ENCODE measurements around the gene SPATA21.

The SPATA21 gene

GRCh38 chr1:16418823-16419425 is 18.3 kb downstream of the SPATA21 start:
- peak; percentile 32 for DNase-seq

GRCh38 chr1:16413191-16413590 is 24.0 kb downstream of the SPATA21 start:
- no peak for DNase-seq

GRCh38 chr1:16410803-16411202 is 26.4 kb downstream of the SPATA21 start:
- no peak for DNase-seq

- no peak for DNase-seq
These were observed 27.6 kb downstream of the SPATA21 start for GRCh38 chr1:16409536-16410152.

GRCh38 chr1:16406868-16407267 is 30.4 kb downstream of the SPATA21 start:
- DNase-seq: no peak

GRCh38 chr1:16405441-16405840 is 31.8 kb downstream of the SPATA21 start:
- DNase-seq: no peak

- no peak for DNase-seq
These were observed 34.5 kb downstream of the SPATA21 start for GRCh38 chr1:16402742-16403141.

GRCh38 chr1:16398371-16398953 is 38.8 kb downstream of the SPATA21 start:
- DNase-seq: no peak

- no peak for DNase-seq
These were observed 40.1 kb downstream of the SPATA21 start for GRCh38 chr1:16397120-16397519.

GRCh38 chr1:16396591-16396990 is 40.6 kb downstream of the SPATA21 start:
- no peak for DNase-seq

- DNase-seq: no peak
These were observed 42.2 kb downstream of the SPATA21 start for GRCh38 chr1:16394977-16395376.

- no peak for DNase-seq
These were observed 43.4 kb downstream of the SPATA21 start for GRCh38 chr1:16393570-16394521.

- DNase-seq: no peak
These were observed 44.3 kb downstream of the SPATA21 start for GRCh38 chr1:16392740-16393569.

- DNase-seq: no peak
These were observed 45.8 kb downstream of the SPATA21 start for GRCh38 chr1:16391411-16391810.

- DNase-seq: no peak
These were observed 49.7 kb downstream of the SPATA21 start for GRCh38 chr1:16387201-16388188.

- no peak for DNase-seq
These were observed 50.6 kb downstream of the SPATA21 start for GRCh38 chr1:16386454-16387113.

- DNase-seq: no peak
These were observed 51.4 kb downstream of the SPATA21 start for GRCh38 chr1:16385659-16386453.

GRCh38 chr1:16383888-16384287 is 53.3 kb downstream of the SPATA21 start:
- no peak for DNase-seq

- no peak for DNase-seq
These were observed 56.4 kb downstream of the SPATA21 start for GRCh38 chr1:16380868-16381267.

- DNase-seq: no peak
These were observed 58.8 kb downstream of the SPATA21 start for GRCh38 chr1:16378443-16378842.
